Measurements from ENCODE around the gene MCM9. TPM values are rescaled to one million over a fixed set of nuclear protein-coding genes. Genes with fewer than 3 reads are reported as not detected.

Gene MCM9
- total RNA-seq (1 to 10 TPM; 2.2 to 8.5 (median 4.9) TPM), polyA plus RNA-seq (1 to 10 TPM; 2.1 to 3.6 TPM)
- long read RNA-seq, donor 1, partial matches to known transcripts = 1 of 5 reads
- long read RNA-seq, donor 1, other reads (novel, unspliced or antisense) = 4 of 5 reads
- long read RNA-seq, donor 2, partial matches to known transcripts = 6 of 12 reads
- long read RNA-seq, donor 2, other reads (novel, unspliced or antisense) = 6 of 12 reads
- long read RNA-seq, donor 3, full-length matches to known transcripts = 2 of 7 reads
- long read RNA-seq, donor 3, partial matches to known transcripts = 0 of 7 reads
- long read RNA-seq, donor 3, other reads (novel, unspliced or antisense) = 5 of 7 reads

- peak; percentile 93 to 99 (median 98) for ATAC-seq
- peaks cover 0 to 33% (median 23%) of the 10 kb centered on the region in 9 donors for H3K36me3 ChIP-seq
- peak within 1 kb of the TSS; percentile 86 to 98 (median 93) for H3K27ac ChIP-seq
- 0% methylated on average over 61 to 95 of the region's 95 CpGs for WGBS, 4 donors
- intact Hi-C loops (cut with DNase I) = loop anchor here in 6 of 10 donors (2.0 to 5.0 kb wide), 3 partner anchors 37 to 42 kb away; partner anchors contain the start of gene ASF1A (in 4 of the 6)
- TF ChIP-seq CTCF (IDR thresholded peaks at IDR 0.05) = no peak
- TF ChIP-seq POLR2A (IDR thresholded peaks at IDR 0.05) = peak in 1 of 2 donors; percentile 81
- peak within 1 kb of the TSS; percentile 64 to 98 (median 81) for H3K4me3 ChIP-seq
- H3K9me3 ChIP-seq = no peaks in the 10 kb centered on the region
- peak; percentile 94 to 95 (median 95) for DNase-seq
- peaks cover 0 to 21% (median 6%) of the 10 kb centered on the region in 12 donors for H3K4me1 ChIP-seq
- no peaks in the 10 kb centered on the region for H3K27me3 ChIP-seq
Observed at GRCh38 chr6:118934461-118935330, at the start of gene MCM9. Gene MCM9 (minus strand): TSS chr6:118935159. CDS start chr6:118931723, 3,436 bp downstream.

- H3K27me3 ChIP-seq = no peaks in the 10 kb centered on the region
- H3K4me1 ChIP-seq = no peaks in the 10 kb centered on the region
- no peak overlapping the region for H3K27ac ChIP-seq
- no peak for TF ChIP-seq POLR2A (IDR thresholded peaks at IDR 0.05)
- no peak for TF ChIP-seq CTCF (IDR thresholded peaks at IDR 0.05)
- H3K36me3 ChIP-seq = no peaks in the 10 kb centered on the region
- no peaks in the 10 kb centered on the region for H3K9me3 ChIP-seq
- 98 to 99% (median 99%) methylated on average over 2 of the region's 2 CpGs for WGBS, 4 donors
- intact Hi-C loops (cut with DNase I) = no loop called here
- no peak for ATAC-seq
- H3K4me3 ChIP-seq = no peak overlapping the region
- DNase-seq = no peak
Observed at GRCh38 chr6:118984342-118984741, 49.4 kb upstream of the MCM9 start.

- no peak for ATAC-seq
Observed at GRCh38 chr6:118982575-118982911, 47.6 kb upstream of the MCM9 start.

More at GRCh38 chr6:118982575-118982911, 47.6 kb upstream of the MCM9 start:
- Histone ChIP-seq H3K4me3 (no peak overlapping the region), H3K27ac (no peak overlapping the region), H3K27me3 (no peaks in the 10 kb centered on the region), H3K9me3 (no peaks in the 10 kb centered on the region), H3K36me3 (peaks cover 0 to 5% (median 0%) of the 10 kb centered on the region in 9 donors), H3K4me1 (no peaks in the 10 kb centered on the region)
- TF ChIP-seq POLR2A (IDR thresholded peaks at IDR 0.05) = no peak
- no peak for TF ChIP-seq CTCF (IDR thresholded peaks at IDR 0.05)
- no peak for DNase-seq
- intact Hi-C loops (cut with DNase I) = no loop called here
- 92 to 94% (median 93%) methylated on average over 3 of the region's 3 CpGs for WGBS, 4 donors

All from heart left ventricle (tissue), 16 donors.